ENCODE measurements around the gene ZNF444. TPM values are rescaled to one million over a fixed set of nuclear protein-coding genes. Genes with fewer than 3 reads are reported as not detected.
"Not testable (repeated sequence)": the region's sequence is repeated elsewhere in the genome, so short reads cannot be mapped to it uniquely, and the experiment has no call there.

ZNF444 gene
- total and polyA plus RNA-seq, 4 donors, result 27.8 to 55.5 (median 41.6) TPM

- ATAC-seq (ENCODE audit: insufficient read depth, low FRiP score), result no peak
- DNase-seq, result no peak
- WGBS, 2 donors, result 83 to 93% methylated on average over 10 of the region's 10 CpGs
Measured at GRCh38 chr19:56191711-56192110, 50.6 kb downstream of the ZNF444 start.

DNA sequence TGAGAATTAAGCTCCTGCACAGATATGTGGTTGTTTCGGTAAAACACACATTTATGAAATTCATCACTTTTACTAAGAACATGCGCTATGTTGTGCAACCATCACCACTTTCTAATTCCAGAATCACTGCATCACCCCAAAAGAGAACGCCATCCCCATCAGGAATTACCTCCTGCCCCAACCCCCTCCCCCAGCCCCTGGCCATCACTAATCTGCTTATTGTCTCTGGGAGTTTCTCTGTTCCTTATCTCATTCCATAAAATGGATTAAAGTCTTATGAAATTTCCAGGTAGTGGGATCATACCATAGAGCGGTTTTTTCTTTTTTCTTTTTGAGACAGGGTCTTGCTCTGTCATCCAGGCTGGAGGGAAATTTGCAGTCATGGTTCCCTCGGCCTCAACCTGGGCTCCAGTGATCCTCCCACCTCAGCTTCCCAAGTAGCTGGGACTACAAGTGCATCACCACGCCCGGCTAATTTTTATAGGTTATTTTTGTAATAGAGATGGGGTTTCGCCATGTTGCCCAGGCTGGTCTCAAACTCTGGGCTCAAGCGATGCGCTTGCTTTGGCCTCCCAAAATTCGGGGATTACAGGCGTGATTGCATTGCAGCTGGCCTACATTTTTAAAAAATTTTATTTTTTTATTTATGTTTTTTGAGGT is 53.0 kb downstream of the ZNF444 start:
- TF ChIP-seq CTCF (IDR thresholded peaks at IDR 0.05; ENCODE audit: control extremely low read depth, extremely low read depth), result no peak
- H3K36me3 ChIP-seq (ENCODE audit: control insufficient read depth in 4 of 4, insufficient read depth in 4 of 4, low read length in 4 of 4), result no peaks in the 10 kb centered on the region
- no peak overlapping the region for H3K4me3 ChIP-seq
- no peak overlapping the region for H3K27ac ChIP-seq (ENCODE audit: low read depth in 1 of 2, low read length in 1 of 2)
- WGBS, 2 donors, result 89 to 93% methylated on average over 12 of the region's 12 CpGs
- H3K4me1 ChIP-seq (ENCODE audit: control insufficient read depth in 5 of 5, insufficient read depth in 5 of 5, low read length in 5 of 5), result no peaks in the 10 kb centered on the region
- DNase-seq (no peak), ATAC-seq (ENCODE audit: insufficient read depth, low FRiP score) (no peak)
- no peaks in the 10 kb centered on the region for H3K27me3 ChIP-seq (ENCODE audit: control insufficient read depth in 3 of 3, insufficient read depth in 3 of 3, low read length in 2 of 3)
- H3K9ac ChIP-seq (ENCODE audit: insufficient read depth in 1 of 2, low read length in 2 of 2), result no peak overlapping the region
- no peaks in the 10 kb centered on the region for H3K9me3 ChIP-seq (ENCODE audit: control insufficient read depth in 4 of 4, insufficient read depth in 3 of 4, low read length in 3 of 4)

More at GRCh38 chr19:56191711-56192110, 50.6 kb downstream of the ZNF444 start:
- Histone ChIP-seq H3K9ac (ENCODE audit: insufficient read depth in 1 of 2, low read length in 2 of 2) (no peak overlapping the region), H3K9me3 (ENCODE audit: control insufficient read depth in 4 of 4, insufficient read depth in 3 of 4, low read length in 3 of 4) (no peaks in the 10 kb centered on the region), H3K4me3 (no peak overlapping the region), H3K36me3 (ENCODE audit: control insufficient read depth in 4 of 4, insufficient read depth in 4 of 4, low read length in 4 of 4) (no peaks in the 10 kb centered on the region), H3K27ac (ENCODE audit: low read depth in 1 of 2, low read length in 1 of 2) (no peak overlapping the region), H3K4me1 (ENCODE audit: control insufficient read depth in 5 of 5, insufficient read depth in 5 of 5, low read length in 5 of 5) (no peaks in the 10 kb centered on the region), H3K27me3 (ENCODE audit: control insufficient read depth in 3 of 3, insufficient read depth in 3 of 3, low read length in 2 of 3) (no peaks in the 10 kb centered on the region)
- no peak for TF ChIP-seq CTCF (IDR thresholded peaks at IDR 0.05; ENCODE audit: control extremely low read depth, extremely low read depth)

GRCh38 chr19:56197646-56198045 is 56.6 kb downstream of the ZNF444 start, which contains the start of gene ZSCAN5B:
Gene ZSCAN5B (minus strand): TSS chr19:56197783. CDS start chr19:56193052, 4,731 bp downstream.
- WGBS, 2 donors, result 88 to 91% methylated on average over 23 of the region's 23 CpGs
- H3K27ac ChIP-seq (ENCODE audit: low read depth in 1 of 2, low read length in 1 of 2); ATAC-seq (ENCODE audit: insufficient read depth, low FRiP score); H3K27me3 ChIP-seq (ENCODE audit: control insufficient read depth in 3 of 3, insufficient read depth in 3 of 3, low read length in 2 of 3); H3K4me3 ChIP-seq; H3K9ac ChIP-seq (ENCODE audit: insufficient read depth in 1 of 2, low read length in 2 of 2); DNase-seq; H3K36me3 ChIP-seq (ENCODE audit: control insufficient read depth in 4 of 4, insufficient read depth in 4 of 4, low read length in 4 of 4); H3K4me1 ChIP-seq (ENCODE audit: control insufficient read depth in 5 of 5, insufficient read depth in 5 of 5, low read length in 5 of 5); H3K9me3 ChIP-seq (ENCODE audit: control insufficient read depth in 4 of 4, insufficient read depth in 3 of 4, low read length in 3 of 4): not testable (repeated sequence)

DNA sequence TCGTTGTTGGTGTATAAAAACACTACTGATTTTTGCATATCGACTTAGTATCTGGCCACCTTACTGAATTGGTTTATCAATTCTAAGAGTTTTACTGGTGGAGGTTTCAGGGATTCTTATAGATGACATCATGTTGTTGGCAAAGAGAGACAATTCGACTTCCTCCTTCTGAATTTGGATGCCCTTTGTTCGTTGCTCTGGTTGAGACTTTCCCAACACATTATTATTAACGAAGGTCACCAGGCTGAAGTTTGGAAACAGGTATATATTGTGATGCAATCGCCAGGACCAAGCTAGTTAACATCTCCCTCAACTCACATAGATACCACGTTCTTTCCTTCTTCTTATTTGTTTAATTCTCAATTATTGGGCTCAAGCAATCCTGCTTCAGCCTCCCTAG is 58.6 kb downstream of the ZNF444 start:
- Histone ChIP-seq H3K27ac (ENCODE audit: low read depth in 1 of 2, low read length in 1 of 2) (no peak overlapping the region), H3K9ac (ENCODE audit: insufficient read depth in 1 of 2, low read length in 2 of 2) (no peak overlapping the region), H3K9me3 (ENCODE audit: control insufficient read depth in 4 of 4, insufficient read depth in 3 of 4, low read length in 3 of 4) (no peaks in the 10 kb centered on the region), H3K27me3 (ENCODE audit: control insufficient read depth in 3 of 3, insufficient read depth in 3 of 3, low read length in 2 of 3) (no peaks in the 10 kb centered on the region), H3K4me3 (no peak overlapping the region), H3K4me1 (ENCODE audit: control insufficient read depth in 5 of 5, insufficient read depth in 5 of 5, low read length in 5 of 5) (no peaks in the 10 kb centered on the region), H3K36me3 (ENCODE audit: control insufficient read depth in 4 of 4, insufficient read depth in 4 of 4, low read length in 4 of 4) (no peaks in the 10 kb centered on the region)
- ATAC-seq (ENCODE audit: insufficient read depth, low FRiP score) (no peak), DNase-seq (no peak)
- TF ChIP-seq CTCF (IDR thresholded peaks at IDR 0.05; ENCODE audit: control extremely low read depth, extremely low read depth), result no peak
- 67 to 69% methylated on average over 7 of the region's 7 CpGs for WGBS, 2 donors
